OCI-LY7 (cell line): ENCODE measurements around the gene NOM1.

Experiments used
- EZH2phosphoT487 ChIP-seq: fragments of 200-600 bp; sonication (generic); IDR thresholded peaks from 2 replicates; pipeline ENCODE4 v1.6.1; 2018; ENCODE audit warnings: low read depth, borderline replicate concordance, mild to moderate bottlenecking, mixed run types, antibody characterized with exemption, low read length, moderate library complexity, mixed read lengths
- TF ChIP-seq, protein P1 (sequence below): fragments of 200-600 bp; sonication (generic); conservative IDR thresholded peaks from 2 replicates; pipeline ENCODE4 v1.5.1; 2014; ENCODE audit warnings: mild to moderate bottlenecking, antibody characterized with exemption, low read length, moderate library complexity, mixed read lengths

DNA sequence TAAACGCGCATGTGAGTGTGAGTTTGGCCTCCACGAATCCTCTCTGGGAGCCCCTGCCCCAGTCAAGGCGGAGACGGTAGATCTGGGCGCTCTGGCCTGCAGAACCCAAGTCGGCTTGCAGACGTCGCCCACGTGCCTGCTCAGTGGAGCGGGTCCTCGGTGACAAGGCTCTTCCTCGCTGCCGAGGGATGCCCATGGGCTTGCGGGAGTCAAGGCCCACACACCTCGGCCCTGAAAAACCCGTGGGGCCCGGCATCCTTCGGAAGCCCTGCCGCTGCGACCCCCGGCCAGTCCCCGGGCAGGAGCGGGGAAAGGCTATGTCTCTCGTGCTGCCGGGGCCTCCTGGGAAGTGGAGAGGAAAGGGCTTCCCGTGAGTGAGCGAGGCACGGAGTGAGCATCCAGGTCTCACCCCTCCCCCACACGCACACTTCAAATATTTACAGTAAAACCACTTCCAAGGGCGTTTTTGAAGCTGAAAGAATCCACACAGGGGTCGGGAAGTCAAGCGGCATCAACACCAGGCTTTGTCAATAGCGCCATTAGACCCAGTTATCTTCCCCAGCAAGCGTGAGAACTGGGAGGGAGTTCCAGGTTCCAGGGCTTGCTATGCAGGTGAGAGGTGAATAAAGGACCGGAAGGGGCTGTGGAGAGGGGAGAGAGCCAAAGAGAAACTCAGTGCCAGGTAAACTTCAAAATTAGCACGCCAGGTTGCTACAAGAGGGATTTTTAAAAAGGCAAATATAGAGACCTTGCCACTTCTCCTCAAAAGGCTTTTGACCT lies 62.0 kb downstream of the NOM1 start:
- TF ChIP-seq, protein P1, sequence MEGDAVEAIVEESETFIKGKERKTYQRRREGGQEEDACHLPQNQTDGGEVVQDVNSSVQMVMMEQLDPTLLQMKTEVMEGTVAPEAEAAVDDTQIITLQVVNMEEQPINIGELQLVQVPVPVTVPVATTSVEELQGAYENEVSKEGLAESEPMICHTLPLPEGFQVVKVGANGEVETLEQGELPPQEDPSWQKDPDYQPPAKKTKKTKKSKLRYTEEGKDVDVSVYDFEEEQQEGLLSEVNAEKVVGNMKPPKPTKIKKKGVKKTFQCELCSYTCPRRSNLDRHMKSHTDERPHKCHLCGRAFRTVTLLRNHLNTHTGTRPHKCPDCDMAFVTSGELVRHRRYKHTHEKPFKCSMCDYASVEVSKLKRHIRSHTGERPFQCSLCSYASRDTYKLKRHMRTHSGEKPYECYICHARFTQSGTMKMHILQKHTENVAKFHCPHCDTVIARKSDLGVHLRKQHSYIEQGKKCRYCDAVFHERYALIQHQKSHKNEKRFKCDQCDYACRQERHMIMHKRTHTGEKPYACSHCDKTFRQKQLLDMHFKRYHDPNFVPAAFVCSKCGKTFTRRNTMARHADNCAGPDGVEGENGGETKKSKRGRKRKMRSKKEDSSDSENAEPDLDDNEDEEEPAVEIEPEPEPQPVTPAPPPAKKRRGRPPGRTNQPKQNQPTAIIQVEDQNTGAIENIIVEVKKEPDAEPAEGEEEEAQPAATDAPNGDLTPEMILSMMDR = no peak
- no peak for TF ChIP-seq EZH2phosphoT487
